M059J (cell line): ENCODE data around the gene MXI1. TPM values are rescaled to one million over a fixed set of nuclear protein-coding genes. Genes with fewer than 3 reads are reported as not detected.

Source experiments
- DNase-seq: peaks from one replicate; pipeline ENCODE4 v3.0.0-alpha.2; 2012; ENCODE audit warnings: low read depth
- total RNA-seq: library from RNA; depleted of rRNA; stranded (reverse); fragments of >200 nt; shearing (Covaris generic); gene quantifications from 2 replicates; pipeline ENCODE4 v1.2.3, GENCODE V29; 2014

The MXI1 gene
- total RNA-seq, 1 experiment from 2014 or later = 14.4 TPM

- DNase-seq = no peak
Observed at GRCh38 chr10:110215286-110216170, 8.1 kb downstream of the MXI1 start.

GRCh38 chr10:110216240-110216639, 8.8 kb downstream of the MXI1 start:
- no peak for DNase-seq

GRCh38 chr10:110216942-110217661, 9.7 kb downstream of the MXI1 start:
- no peak for DNase-seq

DNA sequence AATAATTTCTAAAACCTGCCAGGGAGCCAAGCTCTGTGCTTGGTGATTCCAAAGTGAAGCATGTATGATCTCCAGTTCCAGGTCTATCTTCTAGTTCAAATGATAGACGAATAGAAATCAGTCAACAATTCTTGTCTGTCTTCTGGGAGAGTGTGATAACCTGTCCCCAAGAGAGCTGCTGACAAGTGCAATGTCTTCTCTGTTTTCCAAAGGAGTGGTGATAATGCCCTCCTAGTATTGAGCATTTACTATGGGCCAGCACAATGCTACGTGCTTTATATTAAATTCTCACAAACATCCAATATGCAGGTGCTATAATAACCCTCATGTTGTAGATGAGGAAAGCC, 10.2 kb downstream of the MXI1 start:
- DNase-seq = no peak

DNA sequence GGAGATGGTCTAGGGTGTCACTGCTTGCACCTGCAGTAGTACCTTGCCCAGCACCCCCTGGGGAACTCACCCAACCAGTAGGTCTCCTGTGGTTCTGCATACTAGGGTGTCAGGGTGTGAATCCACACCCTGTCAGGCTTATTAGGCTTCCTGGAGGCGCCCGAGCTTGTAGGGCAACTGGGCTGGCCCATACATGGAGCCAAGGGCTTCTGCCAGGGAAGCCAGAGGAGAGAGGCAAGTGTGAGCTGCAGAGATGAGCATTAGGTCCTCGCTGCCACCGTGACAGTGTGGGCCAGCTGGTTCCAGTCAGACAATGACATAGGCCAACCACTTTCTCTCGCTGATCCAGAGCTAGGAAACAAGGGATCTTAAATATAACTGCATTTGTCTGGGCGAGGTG, 11.2 kb downstream of the MXI1 start:
- DNase-seq = no peak

GRCh38 chr10:110219884-110220283, 12.5 kb downstream of the MXI1 start:
- no peak for DNase-seq

DNA sequence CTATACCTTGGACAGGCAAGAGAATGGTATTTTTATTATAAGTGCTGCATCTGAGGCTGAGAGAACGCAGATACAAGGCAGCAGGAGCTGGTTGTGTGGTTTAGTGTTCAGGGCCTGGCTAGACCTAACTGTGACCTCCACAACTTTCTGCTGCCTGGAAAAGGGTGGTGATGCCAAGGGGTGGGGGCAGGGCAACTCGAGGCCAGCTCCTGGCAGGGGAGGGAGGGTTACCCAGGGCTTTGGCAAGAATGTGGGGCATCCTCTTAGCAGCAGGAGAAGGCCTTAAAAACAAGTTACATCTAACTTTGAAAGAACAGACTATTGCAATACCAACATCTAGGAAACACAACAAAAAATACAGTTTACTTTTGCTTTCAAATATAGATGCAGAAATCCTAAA, 13.0 kb downstream of the MXI1 start:
- DNase-seq = no peak

GRCh38 chr10:110221044-110221720, 13.8 kb downstream of the MXI1 start:
- no peak for DNase-seq

GRCh38 chr10:110221721-110222261, 14.4 kb downstream of the MXI1 start:
- DNase-seq = peak; percentile 94

GRCh38 chr10:110222641-110223297, 15.4 kb downstream of the MXI1 start:
- no peak for DNase-seq

DNA sequence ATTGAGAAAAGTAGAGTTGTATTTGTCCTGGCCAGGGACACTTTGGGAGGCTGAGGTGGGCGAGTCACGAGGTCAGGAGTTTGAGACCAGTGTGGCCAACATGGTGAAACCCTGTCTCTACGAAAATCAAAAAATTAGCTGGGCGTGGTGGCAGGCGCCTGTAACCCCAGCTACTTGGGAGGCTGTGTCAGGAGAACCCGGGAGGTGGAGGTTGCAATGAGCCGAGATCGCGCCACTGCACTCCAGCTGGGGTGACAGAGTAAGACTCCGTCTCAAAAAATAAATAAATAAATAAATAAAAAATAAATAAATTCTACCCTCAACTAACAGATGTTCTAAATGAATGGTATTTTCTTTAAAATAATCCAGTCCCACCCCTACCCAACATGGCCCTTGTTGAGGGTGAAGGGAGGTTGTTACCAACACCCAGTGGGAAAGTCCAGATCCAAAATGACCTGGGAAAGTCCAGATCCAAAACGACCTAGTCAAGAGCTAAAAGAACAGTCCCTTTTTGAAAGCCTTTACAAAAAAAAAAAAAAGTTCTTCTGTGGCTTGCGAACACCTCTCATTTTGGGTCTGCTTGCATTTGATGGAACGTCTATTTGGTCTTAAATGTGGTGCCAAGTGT, 16.0 kb downstream of the MXI1 start:
- no peak for DNase-seq

DNA sequence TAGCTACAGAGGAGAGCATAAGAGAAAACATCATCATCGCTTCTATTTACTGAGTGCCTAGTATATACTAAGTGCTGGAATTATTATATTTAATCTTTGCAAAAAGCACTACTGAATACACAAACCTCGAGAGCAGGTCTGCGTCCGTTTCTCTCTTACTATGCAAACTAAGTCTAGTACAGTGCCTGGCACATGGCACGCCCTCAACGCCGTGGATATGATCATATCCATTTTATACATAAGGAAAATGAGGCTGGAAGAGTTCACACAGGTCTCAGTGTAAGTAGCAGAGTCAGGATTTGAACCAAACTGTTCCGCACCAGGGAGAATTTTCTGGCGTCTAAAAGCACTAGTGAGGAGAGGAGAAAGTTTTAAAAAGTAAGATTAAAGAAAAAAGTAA, 17.6 kb downstream of the MXI1 start:
- DNase-seq = no peak

- DNase-seq = no peak
Observed at GRCh38 chr10:110225441-110225755, 18.0 kb downstream of the MXI1 start.

DNA sequence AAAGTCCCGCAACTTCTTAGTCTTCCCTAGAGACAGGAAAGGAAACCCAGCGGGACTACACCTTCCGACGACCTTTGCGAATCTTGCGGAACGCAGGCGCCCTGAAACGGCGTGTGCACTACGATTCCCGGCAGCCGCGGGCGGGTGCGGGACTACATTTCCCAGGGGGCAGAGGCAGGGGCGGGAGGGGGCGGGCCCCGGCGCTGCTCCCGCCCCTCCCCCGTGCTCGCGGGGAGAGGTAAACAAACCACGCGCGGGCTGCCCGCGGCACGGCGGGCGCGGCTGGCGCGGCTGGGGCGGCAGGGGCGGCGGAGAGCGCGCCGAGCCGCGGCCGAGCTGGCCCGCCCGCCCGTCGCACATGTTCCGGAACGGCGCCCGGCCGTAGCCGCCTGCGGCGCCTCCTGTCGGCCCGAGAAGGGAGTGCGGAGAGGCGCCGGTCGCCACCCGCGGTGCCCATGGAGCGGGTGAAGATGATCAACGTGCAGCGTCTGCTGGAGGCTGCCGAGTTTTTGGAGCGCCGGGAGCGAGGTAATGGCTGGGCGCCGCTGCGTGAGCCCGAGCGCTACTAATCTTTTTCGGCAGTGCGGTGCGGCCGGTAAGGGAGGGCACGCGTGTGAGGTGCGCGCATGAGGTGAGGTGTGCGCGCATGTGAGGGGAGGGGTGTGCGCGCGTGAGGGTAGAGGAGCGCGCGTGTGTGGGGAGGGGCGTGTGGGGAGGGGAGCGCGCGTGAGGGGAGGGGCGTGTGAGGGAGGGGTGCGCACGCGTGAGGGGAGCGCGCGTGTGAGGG, 18.5 kb downstream of the MXI1 start:
- DNase-seq = peak; percentile 93

GRCh38 chr10:110226543-110226925, 19.1 kb downstream of the MXI1 start:
- DNase-seq = peak; percentile 76

DNA sequence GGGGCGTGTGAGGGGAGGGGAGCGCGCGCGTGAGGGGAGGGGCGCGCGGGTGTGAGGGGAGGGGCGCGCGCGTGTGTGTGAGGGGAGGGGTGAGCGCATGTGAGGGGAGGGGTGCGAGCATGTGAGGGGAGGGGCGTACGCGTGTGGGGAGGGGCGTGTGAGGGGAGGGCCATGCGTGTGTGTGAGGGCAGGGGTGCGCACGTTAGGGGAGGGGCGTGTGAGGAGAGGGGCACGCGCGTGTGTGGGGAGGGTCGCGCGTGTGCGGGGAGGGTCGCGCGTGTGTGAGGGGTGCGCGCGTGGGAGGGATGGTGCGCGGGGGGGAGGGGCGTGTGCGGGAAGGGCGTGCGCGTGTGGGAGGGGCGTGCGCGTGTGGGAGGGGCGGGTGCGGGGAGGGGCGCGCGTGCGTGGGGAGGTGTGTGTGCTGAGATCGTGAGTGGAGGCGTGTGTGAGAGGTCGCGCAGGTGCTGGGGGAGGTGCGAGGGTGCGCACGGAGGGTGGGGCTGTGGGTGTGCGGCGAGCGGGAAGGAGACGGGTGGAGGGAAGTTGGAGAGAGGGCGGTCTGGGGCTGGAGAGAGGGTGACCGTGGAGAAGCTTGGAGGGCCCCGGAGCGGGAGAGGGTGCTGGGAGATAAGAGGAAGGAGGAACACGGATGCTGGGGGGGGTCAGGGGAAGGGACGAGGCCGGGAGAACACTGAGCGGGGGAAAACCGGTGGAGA, 19.7 kb downstream of the MXI1 start:
- peak; percentile 42 for DNase-seq

- no peak for DNase-seq
Observed at GRCh38 chr10:110228066-110228465, 20.7 kb downstream of the MXI1 start.

DNA sequence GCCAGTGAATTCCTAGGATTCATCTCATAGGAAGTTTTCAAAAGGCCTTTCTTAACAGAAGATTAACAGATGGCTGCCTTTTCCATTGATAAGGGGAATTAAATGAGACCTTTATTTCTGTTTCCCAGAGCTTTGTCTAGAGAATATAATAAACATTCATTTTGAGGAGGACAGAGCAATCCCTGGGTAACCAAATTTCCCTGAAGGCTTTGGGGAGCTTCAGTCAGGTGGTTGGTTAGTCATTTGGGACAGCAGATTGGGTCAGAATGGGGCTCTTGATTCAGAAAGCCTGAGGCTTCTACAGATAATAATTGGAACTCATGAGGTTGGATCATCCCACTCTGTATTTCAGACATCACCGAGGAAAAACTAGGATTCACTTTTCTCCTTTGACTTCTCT, 21.8 kb downstream of the MXI1 start:
- no peak for DNase-seq

- DNase-seq = no peak
Observed at GRCh38 chr10:110233846-110234245, 26.4 kb downstream of the MXI1 start.

- DNase-seq = no peak
Observed at GRCh38 chr10:110237894-110238480, 30.6 kb downstream of the MXI1 start.
